GM18520 (cell line): ENCODE results near the gene MEFV.
"Not testable (repeated sequence)": the region's sequence is repeated elsewhere in the genome, so short reads cannot be mapped to it uniquely, and the experiment has no call there.

Experiments
- ATAC-seq: cut with Tn5 transposase; IDR thresholded peaks from one replicate; pipeline ENCODE4 v1.9.1; 2021; ENCODE audit not compliant: unreplicated experiment

The MEFV gene

GRCh38 chr16:3223913-3224515 is 32.4 kb downstream of the MEFV start:
- no peak for ATAC-seq

GRCh38 chr16:3220839-3221238 is 35.6 kb downstream of the MEFV start:
- no peak for ATAC-seq

DNA sequence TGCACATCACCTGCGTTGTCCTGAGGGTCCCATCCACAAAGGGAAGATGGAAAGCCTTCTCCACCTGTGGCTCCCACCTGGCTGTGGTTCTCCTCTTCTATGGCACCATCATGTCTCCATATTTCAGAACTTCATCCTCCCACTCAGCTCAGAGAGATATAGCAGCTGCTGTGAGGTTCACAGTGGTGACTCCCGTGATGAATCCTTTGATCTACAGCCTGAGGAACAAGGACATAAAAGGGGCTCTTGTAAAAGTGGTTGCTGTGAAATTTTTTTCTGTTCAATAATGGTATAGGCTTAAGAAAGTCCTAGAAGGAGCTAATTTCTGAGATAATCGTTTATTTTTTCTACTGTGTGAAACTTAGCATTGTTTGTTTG is 40.2 kb downstream of the MEFV start:
- no peak for ATAC-seq

DNA sequence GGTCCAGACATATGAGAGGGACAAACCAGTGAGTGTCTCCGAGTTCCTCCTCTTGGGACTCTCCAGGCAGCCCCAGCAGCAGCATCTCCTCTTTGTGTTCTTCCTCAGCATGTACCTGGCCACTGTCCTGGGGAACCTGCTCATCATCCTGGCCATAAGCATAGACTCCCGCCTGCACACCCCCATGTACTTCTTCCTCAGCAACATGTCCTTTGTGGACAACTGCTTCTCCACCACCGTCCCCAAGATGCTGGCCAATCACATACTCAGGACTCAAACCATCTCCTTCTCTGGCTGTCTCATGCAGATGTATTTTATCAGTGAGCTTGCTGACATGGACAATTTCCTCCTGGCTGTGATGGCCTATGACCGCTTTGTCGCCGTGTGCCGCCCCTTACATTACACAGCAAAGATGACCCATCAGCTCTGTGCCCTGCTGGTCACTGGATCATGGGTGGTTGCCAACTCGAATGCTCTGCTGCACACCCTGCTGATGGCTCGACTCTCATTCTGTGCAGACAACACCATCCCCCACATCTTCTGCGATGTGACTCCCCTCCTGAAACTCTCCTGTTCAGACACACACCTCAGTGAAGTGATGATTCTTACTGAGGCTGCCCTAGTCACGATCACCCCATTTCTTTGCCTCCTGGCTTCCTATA is 40.7 kb downstream of the MEFV start:
- no peak for ATAC-seq

DNA sequence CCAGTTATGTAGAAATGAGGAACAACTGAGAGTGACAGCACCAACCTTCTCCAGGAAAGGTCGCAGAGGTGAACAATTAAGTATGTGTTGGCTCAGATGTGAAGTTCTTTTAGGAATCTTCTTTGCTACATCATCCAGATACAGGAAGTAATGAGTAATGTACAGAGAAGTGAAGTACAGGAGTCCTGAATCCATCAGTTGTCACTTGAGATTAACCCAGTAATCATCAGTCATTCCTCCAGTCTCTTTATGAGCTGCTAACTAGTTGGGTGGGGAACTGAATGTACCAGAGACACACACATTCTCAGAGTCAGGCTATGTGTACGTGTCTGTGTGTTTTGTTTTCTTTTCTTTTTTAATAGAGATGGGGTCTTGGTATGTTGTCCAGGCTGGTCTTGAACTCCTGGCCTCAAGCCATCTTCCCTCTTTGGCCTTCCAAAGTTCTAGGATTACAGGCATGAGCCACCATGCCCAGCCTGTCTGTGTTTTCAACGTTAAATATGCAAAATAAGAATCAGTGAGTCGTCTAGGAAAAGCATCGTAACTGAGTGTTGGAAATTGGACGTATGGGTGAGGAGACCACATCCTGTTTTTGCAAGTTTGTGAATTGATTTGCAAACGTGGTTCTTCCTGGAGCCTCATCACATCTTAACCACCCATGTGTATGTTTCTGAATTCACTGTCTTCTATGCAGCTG is 41.4 kb downstream of the MEFV start:
- no peak for ATAC-seq

- ATAC-seq: no peak
Observed at GRCh38 chr16:3212567-3212966, 43.9 kb downstream of the MEFV start.

DNA sequence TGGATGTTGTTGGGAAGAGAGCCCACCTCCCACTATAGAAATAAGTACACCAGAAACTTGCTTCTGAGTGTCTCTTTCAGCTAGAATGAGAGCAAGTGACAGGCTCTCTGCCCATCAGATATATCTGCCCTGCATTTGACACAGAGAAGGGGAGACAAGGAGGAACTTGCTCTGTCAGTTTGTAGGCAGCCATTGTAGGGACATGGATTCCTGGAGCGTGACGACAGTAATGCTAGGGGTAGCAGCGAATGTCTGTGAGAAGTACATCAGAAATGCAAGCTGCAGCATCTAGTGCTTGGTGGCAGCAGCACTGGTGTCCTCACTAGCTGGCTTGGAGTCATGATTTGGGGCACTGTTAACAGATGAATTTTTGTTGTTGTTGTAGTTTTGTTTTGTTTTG is 44.4 kb downstream of the MEFV start:
- ATAC-seq: no peak

GRCh38 chr16:3207086-3207953 is 49.1 kb downstream of the MEFV start:
- no peak for ATAC-seq

DNA sequence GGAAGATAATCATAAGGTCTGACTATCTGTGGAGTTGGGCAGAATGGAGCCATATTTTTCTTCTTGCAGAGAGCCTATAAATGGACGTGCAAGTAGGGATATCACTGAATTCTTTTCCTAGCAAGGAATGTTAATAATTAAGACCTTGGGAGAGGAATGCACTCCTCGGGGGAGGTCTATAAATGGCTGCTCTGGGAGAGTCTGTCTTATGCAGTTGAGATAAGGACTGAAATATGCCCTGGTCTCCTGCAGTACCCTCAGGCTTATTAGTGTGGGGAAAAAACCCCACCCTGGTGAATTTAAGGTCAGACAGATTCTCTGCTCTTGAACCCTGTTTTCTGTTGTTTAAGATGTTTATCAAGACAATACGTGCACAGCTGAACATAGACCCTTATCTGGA is 50.5 kb downstream of the MEFV start:
- not testable (repeated sequence) for ATAC-seq

DNA sequence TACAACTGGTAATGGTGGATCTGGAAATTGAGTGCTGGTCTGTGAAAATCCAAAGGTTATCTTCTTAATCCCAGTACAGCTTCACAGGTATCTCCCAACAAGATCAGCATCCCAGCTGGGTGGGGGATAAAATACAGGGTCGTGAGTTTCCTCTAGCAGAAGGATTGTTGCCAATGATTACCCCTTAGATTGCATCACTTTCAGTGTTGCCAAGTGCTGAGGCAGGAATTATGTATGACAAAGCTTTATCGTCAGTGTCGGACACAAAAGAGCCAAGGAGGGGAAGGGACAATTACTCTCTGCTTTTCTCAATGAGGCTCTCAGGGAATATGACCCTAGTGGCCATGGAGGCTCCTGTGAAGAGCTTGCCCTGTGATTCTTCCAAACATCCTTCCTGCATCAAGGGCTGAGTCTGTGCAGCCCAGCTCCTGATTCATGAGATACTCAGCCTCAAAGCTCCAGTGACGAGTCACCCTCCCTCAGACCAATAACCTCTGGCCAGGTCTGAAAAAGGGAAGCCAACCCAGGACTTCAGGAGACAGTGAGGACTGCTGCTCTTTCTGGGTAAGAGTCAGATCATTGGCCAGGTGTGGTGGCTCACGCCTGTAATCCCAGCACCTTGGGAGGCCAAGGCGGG is 53.4 kb downstream of the MEFV start:
- ATAC-seq: no peak

- ATAC-seq: no peak
Observed at GRCh38 chr16:3198334-3199072, 57.9 kb downstream of the MEFV start.

DNA sequence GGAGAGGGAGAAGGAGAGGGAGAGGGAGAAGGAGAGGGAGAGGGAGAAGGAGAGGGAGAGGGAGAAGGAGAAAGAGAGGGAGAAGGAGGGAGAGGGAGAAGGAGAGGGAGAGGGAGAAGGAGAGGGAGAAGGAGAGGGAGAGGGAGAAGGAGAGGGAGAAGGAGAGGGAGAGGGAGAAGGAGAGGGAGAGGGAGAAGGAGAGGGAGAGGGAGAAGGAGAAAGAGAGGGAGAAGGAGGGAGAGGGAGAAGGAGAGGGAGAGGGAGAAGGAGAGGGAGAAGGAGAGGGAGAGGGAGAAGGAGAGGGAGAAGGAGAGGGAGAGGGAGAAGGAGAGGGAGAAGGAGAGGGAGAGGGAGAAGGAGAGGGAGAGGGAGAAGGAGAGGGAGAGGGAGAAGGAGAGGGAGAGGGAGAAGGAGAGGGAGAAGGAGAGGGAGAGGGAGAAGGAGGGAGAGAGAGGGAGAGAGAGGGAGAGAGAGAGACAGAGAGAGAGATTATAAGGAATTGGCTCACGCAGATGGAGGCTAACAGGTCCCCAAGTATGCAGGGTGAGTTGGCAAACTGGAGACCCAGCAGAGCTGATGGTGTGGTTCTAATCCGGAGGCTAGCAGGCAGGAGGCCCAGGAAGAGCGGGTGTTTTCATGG is 58.6 kb downstream of the MEFV start:
- not testable (repeated sequence) for ATAC-seq

GRCh38 chr16:3195975-3196374 is 60.5 kb downstream of the MEFV start:
- no peak for ATAC-seq

DNA sequence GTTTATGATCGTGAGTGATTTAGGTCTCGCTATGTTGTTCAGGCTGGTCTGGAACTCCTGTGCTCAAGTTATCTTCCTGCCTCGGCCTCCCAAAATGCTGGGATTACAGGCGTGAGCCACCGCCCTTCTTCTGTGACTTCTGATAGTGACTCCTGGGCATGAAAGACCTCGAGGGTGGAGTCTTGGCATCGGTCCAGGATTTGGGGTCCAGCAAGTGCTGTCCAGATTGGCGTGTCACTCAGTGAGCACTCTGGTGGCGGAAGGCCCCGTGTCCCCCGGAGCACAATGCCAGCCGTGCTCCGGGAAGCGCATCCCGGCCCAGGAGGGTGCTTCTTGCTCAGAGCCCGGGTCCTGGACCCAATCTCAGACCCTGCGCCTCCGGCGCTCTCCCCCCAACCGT is 61.6 kb downstream of the MEFV start:
- ATAC-seq: no peak

- no peak for ATAC-seq
Observed at GRCh38 chr16:3193221-3194212, 62.9 kb downstream of the MEFV start.

DNA sequence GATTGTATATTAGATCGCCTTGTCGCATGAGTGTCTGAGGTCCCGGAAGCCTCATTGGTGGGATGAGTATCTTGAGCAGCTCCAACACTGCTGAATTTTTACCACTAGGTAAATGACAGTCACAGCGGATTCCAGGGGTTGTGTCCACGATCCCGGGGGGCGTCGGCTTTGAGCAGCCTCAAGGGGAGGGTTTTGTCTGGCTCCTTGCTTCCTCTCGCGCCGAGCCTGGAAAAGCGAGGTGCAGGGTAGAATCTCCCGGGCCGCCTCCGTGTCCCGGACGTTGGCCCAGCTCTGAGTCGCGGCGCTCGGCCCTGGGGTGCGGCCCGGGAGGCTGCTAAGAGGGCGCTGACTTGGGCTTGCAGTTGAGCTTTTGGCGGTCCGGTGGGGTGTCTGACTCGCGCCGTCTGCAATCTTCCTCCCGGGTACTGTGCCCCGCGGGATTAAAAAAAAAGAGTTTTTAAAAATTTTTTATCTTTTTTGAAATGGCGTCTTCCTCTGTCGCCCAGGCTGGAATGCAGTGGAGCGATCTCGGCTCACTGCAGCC is 63.9 kb downstream of the MEFV start:
- ATAC-seq: no peak
